ENCODE data around the gene CDCP1. TPM values are rescaled to one million over a fixed set of nuclear protein-coding genes. Genes with fewer than 3 reads are reported as not detected.

The CDCP1 gene
- polyA plus RNA-seq, 3 donors = 0.42 to 1.3 (median 0.52) TPM

- Mint-ChIP-seq H3K9me3 (peaks cover 0 to 3% (median 0%) of the 10 kb centered on the region in 7 donors), H3K27me3 (ENCODE audit: low read depth in 3 of 3) (peaks cover 0 to 3% (median 1%) of the 10 kb centered on the region in 3 donors), H3K4me3 (peak overlapping the region; percentile 67 to 84), H3K27ac (peak overlapping the region; percentile 98 to 100 (median 100)), H3K4me1 (peaks cover 70% of the 10 kb centered on the region), H3K36me3 (peaks cover 0 to 7% of the 10 kb centered on the region in 2 donors)
- intact Hi-C loops (cut with micrococcal nuclease) = loop anchor here in 1 of 2 donors (2.0 to 5.0 kb wide), 3 partner anchors 102 to 1240 kb away; partner anchors contain the start of genes CCR5AS and CCRL2
- H3K36me3 ChIP-seq (replicated peaks in 1 of 2; ENCODE audit: control insufficient read depth in 1 of 2, insufficient read depth in 2 of 2, low read length in 2 of 2) = no peaks in the 10 kb centered on the region
- H3K9me3 ChIP-seq (replicated peaks in 1 of 2; ENCODE audit: control insufficient read depth in 1 of 2, insufficient read depth in 1 of 2, low read length in 2 of 2) = no peaks in the 10 kb centered on the region
- peak overlapping the region; percentile 58 for H3K4me2 ChIP-seq (replicated peaks; ENCODE audit: extremely low read depth, low read length, poor library complexity, severe bottlenecking)
- under 1% methylated on average over 14 of the region's 23 CpGs for WGBS (ENCODE audit: insufficient coverage)
- peak overlapping the region; percentile 92 to 99 for H3K27ac ChIP-seq (ENCODE audit: low read depth in 1 of 2, low read length in 2 of 2)
- no peaks in the 10 kb centered on the region for H4K20me1 ChIP-seq (ENCODE audit: insufficient read depth, low read length)
- no peaks in the 10 kb centered on the region for H3K79me2 ChIP-seq (ENCODE audit: insufficient read depth, low read length)
- H3K9ac ChIP-seq (ENCODE audit: insufficient read depth, low read length, poor library complexity, severe bottlenecking) = peak overlapping the region; percentile 79
- H3K4me3 ChIP-seq (replicated peaks in 1 of 3; ENCODE audit: low read depth in 2 of 3, low read length in 3 of 3) = peak overlapping the region in 2 of 3 experiments; percentile 5 to 38
- no peaks in the 10 kb centered on the region for H3K27me3 ChIP-seq (ENCODE audit: control insufficient read depth in 2 of 2, insufficient read depth in 2 of 2, low read length in 2 of 2)
- no peak overlapping the region for H2AFZ ChIP-seq (ENCODE audit: insufficient read depth, low read depth, low read length, poor library complexity, severe bottlenecking)
- H3K4me1 ChIP-seq (ENCODE audit: control insufficient read depth in 1 of 2, insufficient read depth in 2 of 2, low read length in 2 of 2) = peaks cover 47 to 69% of the 10 kb centered on the region in 2 donors
- TF ChIP-seq, protein P1, sequence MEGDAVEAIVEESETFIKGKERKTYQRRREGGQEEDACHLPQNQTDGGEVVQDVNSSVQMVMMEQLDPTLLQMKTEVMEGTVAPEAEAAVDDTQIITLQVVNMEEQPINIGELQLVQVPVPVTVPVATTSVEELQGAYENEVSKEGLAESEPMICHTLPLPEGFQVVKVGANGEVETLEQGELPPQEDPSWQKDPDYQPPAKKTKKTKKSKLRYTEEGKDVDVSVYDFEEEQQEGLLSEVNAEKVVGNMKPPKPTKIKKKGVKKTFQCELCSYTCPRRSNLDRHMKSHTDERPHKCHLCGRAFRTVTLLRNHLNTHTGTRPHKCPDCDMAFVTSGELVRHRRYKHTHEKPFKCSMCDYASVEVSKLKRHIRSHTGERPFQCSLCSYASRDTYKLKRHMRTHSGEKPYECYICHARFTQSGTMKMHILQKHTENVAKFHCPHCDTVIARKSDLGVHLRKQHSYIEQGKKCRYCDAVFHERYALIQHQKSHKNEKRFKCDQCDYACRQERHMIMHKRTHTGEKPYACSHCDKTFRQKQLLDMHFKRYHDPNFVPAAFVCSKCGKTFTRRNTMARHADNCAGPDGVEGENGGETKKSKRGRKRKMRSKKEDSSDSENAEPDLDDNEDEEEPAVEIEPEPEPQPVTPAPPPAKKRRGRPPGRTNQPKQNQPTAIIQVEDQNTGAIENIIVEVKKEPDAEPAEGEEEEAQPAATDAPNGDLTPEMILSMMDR (IDR thresholded peaks at IDR 0.05) = no peak
- peak; percentile 97 to 99 (median 98) for DNase-seq
Observed at GRCh38 chr3:45167011-45167911, 21.1 kb upstream of the CDCP1 start.

- H3K27ac Mint-ChIP-seq = peak overlapping the region; percentile 98 to 100 (median 100)
- H3K36me3 Mint-ChIP-seq = peaks cover 0 to 7% of the 10 kb centered on the region in 2 donors
- H3K4me1 Mint-ChIP-seq = peaks cover 70% of the 10 kb centered on the region
- peaks cover 47 to 69% of the 10 kb centered on the region in 2 donors for H3K4me1 ChIP-seq (ENCODE audit: control insufficient read depth in 1 of 2, insufficient read depth in 2 of 2, low read length in 2 of 2)
- peak overlapping the region; percentile 92 to 99 for H3K27ac ChIP-seq (ENCODE audit: low read depth in 1 of 2, low read length in 2 of 2)
- H3K4me3 Mint-ChIP-seq = no peak overlapping the region
- H3K36me3 ChIP-seq (replicated peaks in 1 of 2; ENCODE audit: control insufficient read depth in 1 of 2, insufficient read depth in 2 of 2, low read length in 2 of 2) = no peaks in the 10 kb centered on the region
- TF ChIP-seq, protein P1 (IDR thresholded peaks at IDR 0.05) = no peak
- no peak overlapping the region for H3K4me3 ChIP-seq (replicated peaks in 1 of 3; ENCODE audit: low read depth in 2 of 3, low read length in 3 of 3)
- H3K79me2 ChIP-seq (ENCODE audit: insufficient read depth, low read length) = no peaks in the 10 kb centered on the region
- H3K27me3 ChIP-seq (ENCODE audit: control insufficient read depth in 2 of 2, insufficient read depth in 2 of 2, low read length in 2 of 2) = no peaks in the 10 kb centered on the region
- no peaks in the 10 kb centered on the region for H3K9me3 ChIP-seq (replicated peaks in 1 of 2; ENCODE audit: control insufficient read depth in 1 of 2, insufficient read depth in 1 of 2, low read length in 2 of 2)
- no peak for DNase-seq
- H3K9me3 Mint-ChIP-seq = peaks cover 0 to 3% (median 0%) of the 10 kb centered on the region in 7 donors
- H3K27me3 Mint-ChIP-seq (ENCODE audit: low read depth in 3 of 3) = peaks cover 0 to 3% (median 2%) of the 10 kb centered on the region in 3 donors
- H4K20me1 ChIP-seq (ENCODE audit: insufficient read depth, low read length) = no peaks in the 10 kb centered on the region
- WGBS (ENCODE audit: insufficient coverage) = 100% methylated on average over 2 of the region's 3 CpGs
- H3K9ac ChIP-seq (ENCODE audit: insufficient read depth, low read length, poor library complexity, severe bottlenecking) = no peak overlapping the region
- intact Hi-C loops (cut with micrococcal nuclease) = loop anchor here in 1 of 2 donors (2.0 to 5.0 kb wide), 3 partner anchors 102 to 1241 kb away; partner anchors contain the start of genes CCR5AS and CCRL2
- H3K4me2 ChIP-seq (replicated peaks; ENCODE audit: extremely low read depth, low read length, poor library complexity, severe bottlenecking) = no peak overlapping the region
- no peak overlapping the region for H2AFZ ChIP-seq (ENCODE audit: insufficient read depth, low read depth, low read length, poor library complexity, severe bottlenecking)
Observed at GRCh38 chr3:45166321-45166879, 20.2 kb upstream of the CDCP1 start.
